Myocyte (in vitro differentiated cells): ENCODE results near the gene SLC1A4. TPM values are rescaled to one million over a fixed set of nuclear protein-coding genes. Genes with fewer than 3 reads are reported as not detected.
"Not testable (repeated sequence)": the region's sequence is repeated elsewhere in the genome, so short reads cannot be mapped to it uniquely, and the experiment has no call there.

Experiments
- DNase-seq: peaks from one replicate; pipeline ENCODE4 v3.0.0-alpha.2; 2012; ENCODE audit warnings: low read depth
- total RNA-seq: library from RNA; depleted of rRNA; stranded (reverse); fragments of >200 nt; gene quantifications from 2 replicates; pipeline ENCODE4 v1.2.3, GENCODE V29; 2014

The SLC1A4 gene
- total RNA-seq, 1 donor from 2014 or later, result 29.1 TPM

DNA sequence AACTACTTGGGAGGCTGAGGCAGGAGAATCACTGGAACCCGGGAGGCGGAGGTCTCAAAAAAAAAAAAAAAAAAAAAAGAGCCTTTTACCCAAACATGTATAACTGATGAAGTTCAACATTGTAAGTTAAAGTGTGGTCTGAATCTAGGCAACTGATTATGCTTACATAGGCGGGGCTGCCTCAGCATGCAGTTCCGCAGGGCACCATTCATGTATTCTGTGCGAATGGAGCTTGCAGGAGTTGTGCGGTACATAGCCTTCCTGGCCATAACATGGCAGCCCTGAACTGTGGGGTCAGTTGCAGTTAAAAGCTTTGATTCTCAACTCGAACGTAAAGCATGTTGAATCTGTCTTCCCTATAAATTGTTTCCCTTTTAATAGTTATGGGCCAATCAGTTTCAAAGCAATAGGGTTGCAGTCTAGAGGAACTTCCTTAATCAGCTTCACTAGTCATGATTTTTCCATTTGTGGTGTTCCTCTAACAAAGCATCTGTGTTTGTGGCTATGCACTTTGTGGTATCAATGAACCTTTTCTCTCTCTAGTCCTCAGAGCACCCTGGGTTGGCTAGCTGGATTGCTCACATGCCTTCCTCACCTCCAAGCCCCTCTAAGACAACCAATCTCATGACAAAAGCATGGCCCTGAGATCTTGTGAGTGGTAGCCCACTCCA, 36.4 kb downstream of the SLC1A4 start:
- peak; percentile 52 for DNase-seq

DNA sequence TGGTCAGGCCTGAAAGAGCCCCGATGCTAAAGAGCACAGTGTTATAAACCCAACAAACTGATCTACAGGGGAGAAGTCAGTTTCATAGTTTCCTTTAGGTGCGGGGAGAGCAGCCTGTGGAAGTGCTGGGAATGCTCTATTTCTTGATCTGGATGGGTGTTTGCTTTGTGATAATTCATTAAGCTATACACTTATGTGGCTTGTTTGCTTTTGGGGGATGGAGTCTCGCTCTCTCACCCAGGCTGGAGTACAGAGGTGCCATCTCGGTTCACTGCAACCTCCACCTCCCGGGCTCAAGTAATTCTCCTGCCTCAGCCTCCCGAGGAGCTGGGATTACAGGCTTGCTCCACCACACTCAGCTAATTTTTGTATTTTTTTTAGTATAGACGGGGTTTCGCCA, 37.0 kb downstream of the SLC1A4 start:
- no peak for DNase-seq

DNA sequence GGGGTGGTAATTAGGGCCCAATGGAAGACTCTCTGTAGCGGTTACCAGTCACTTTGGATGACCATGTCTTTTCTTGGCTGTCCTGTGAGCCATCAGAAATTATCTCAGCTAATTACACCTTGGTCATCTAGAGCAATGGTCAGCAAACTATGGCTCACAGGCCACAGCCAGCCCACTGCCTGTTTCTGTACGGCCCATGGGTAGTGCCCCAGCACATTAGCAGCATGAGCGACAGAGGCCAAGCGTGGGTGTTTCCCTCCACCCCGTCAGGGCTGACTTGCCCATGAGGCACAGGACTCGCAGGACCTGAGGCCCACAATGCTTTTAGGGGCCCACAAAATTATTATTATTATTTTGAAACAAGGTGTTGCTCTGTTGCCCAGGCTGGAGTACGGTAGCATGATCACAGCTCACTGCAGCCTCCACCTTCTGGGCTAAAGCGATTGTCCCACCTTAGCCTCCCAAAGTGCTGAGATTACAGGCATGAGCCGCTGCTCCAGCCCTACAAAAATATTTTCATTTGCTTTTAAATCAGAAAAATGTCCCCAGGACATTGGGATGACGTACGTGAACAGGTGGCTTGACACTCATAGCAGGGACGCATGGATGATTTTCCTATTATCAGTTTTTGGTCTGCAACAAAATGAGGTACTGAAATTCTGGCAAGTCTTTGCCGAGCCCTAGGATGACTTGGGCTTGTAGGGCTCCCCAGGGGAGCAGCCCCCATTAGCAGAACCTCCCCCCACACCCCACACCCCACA, 37.7 kb downstream of the SLC1A4 start:
- no peak for DNase-seq

DNA sequence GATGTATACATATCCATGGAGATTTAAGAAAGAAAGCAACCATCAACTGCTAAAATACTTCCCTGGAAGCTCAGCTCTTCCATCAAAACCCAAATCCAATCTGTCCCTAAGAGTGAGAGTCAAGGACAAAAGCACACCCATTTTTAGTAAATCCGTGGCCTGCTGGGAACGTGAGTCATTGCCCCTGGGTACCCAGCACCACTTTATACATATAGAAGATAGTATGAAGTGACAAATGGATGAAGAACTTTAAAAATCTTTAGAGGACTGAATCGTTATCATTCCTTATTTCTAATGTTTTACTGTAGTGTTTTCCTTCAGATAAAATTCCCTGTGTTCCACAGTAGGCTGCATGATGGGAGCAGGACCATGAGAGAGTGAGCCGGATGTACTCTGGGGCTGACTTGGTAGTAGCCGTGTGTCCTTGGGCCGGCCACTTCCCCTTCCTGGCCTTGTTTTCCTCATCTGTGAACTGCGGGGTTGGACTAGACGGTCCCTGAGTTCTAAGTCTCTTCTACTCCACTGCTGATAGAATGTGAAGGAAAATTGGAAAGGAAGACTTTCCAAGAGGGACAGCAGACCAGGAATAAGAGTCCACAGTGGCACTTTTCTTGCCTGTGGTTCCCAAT, 38.5 kb downstream of the SLC1A4 start:
- DNase-seq, result no peak

DNA sequence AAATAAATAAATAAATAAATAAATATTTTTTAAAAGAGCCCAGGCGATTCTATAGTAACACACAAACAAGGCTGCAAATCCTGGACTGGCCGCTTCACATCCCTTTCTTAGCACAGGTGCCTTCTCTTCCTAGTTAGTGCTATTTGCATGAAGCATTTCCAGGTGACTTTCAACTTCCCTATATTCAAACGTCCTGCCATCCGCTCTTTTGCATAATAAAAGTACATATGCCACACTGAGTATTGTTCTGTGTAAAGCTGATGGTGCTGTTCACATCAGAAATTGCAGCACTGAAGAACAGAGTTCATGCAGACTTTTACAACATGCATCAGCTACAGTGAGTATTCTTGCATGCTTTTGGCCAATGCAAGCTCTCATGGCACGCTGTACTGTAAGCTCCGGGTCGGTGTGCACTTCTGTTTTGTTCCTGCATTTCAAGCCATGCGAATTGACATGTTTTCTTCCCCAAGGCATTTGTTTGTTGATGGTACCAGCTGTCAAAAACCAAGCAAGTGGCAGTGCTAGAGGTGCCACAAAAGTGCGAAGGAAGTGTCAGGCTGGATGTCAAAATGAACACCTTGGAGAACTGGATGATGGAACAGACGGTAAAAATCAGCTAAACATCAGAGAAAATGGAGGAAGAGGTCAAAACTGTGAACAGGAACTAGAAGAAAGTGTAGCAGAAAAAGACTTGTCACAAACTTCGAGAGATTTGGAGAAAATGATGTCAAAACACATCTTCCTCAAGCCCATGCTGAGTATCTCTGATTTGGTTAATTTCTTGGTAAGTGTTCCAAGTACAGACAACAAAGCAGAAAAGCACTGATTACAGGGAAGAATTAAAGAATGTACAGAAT, 41.5 kb downstream of the SLC1A4 start:
- DNase-seq, result no peak

DNA sequence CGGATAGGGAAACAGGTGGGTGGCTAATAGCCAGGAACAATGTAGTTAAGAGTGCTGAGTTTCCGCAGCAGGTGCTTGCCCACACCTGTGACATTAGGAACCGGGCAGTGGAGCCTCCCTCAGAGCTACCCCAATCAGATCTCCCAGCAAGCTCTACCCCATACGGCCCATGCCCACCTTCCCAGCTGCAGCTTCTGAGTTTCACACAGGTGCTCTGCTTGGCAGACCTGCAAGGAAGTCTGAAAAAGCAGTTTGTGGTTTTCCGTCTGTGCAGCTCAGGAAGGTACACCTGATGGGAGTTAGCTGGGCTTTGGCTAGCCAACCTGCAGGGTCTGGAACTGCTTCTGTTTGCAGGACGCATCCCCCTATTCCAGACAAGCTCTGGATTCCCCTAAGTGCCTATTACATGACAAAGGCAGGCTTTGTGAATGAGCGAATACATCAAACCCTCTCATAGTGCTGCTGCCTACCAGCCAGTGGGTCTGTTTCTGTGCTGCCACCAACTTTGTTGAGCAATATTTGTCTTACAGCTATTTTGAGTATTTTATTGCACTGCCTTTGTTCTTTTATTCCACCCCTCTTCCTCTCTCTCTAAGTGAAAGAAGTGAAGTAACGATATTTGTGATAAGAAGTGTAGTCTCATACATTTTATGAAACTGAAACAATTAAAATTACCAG, 42.3 kb downstream of the SLC1A4 start:
- DNase-seq, result no peak

DNA sequence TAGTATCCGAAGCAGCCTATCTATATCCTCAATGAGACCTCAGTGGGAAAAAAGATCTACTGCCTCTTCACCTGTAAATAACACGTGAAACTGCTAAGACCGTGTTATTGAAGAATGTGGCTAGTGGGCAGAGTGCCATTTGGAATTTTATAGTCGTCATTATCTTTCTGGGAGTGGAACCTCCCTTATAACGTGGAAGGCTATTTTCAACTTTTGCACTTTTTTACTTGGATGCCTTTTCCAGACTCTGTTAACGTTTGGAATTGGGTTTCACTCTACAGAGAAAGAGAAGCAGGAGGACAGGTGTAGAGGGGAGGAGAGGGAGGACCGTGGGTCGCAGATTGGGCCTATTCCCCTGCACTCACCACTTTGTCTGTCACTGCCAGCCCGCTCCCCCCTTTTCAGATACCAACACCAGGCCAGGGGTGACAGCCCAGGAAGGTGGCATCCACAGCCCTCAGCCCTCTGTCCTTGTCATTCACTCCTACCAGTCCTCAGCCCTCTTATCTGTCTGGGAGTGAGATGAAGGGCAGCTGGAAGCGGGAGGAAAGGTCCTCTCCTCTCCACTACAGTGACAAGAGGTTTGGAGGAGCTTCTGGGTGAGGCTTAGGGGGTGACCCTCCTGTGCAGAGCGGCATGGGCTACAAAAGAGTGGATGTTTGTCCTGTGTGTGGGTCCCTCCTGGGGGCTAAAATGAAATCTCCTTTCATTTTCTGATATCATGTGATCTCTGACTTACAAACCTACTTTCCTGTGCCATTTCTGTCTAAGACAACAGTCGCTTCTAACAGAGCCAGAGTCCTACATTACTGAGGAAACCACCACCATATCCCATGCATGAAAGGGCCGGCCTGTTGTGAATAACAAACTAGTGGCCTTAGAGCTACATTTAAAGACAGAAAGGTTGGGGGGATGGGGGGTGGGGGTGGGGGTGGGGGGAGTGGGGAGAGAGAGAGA, 43.1 kb downstream of the SLC1A4 start:
- no peak for DNase-seq

DNA sequence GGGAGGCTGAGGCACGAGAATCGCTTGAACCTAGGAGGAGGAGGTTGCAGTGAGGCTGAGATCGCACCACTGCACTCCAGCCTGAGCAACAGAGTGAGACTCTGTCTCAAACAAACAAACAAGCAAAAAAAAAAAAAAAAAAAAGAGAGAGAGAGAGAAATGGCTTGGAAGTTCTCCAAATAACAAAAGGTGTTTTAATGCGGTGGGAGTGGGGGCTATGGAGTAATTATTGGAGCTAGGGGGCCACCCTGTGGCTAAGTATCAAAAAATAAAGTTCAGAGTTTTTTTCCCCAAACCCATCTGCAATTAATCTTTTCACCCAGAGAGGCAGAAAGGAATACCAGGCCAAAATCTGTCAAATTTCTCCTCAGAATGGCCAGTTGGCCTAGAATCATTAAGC, 44.0 kb downstream of the SLC1A4 start:
- DNase-seq, result no peak

DNA sequence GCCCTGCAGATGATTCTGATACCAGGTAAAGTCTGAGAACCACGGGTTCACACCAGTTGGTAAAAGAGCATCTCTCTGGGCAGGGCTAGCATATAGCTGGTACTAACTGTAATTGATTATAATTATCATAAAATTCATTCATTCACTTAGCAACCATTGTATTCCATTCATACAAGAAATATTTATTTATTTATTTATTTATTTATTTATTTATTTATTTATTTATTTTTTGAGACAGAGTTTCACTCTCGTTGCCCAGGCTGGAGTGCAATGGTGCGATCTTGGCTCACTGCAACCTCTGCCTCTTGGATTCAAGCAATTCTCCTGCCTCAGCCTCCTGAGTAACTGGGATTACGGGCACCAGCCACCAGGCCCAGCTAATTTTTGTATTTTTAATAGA, 44.5 kb downstream of the SLC1A4 start:
- DNase-seq, result not testable (repeated sequence)

DNA sequence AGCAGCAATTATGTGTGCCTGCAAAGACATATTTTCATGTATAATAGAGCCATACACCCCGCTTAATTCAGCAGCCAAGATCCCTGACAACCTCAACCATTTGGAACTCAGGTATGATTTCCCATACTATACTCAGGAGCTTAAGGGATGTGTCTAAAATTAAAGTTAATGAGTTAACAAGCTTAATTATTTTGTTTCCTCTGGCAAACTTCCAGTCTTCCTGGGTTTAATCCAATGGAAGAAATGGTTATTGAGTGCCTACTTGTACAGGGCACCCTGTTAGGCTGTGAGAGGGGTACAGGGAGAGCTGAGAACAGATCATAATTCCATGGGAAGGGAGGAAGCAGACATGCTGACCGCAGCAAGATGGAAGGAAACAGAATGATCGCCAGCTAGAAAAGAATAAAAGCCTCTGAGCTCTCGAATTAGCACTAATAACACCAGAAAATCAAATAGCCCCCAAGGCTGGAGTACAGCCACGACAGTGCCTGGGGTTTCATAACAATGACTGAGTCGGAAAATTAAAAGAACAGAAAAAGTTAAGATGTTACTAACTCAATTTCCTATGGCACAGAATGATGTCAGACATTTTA, 46.2 kb downstream of the SLC1A4 start:
- no peak for DNase-seq

DNA sequence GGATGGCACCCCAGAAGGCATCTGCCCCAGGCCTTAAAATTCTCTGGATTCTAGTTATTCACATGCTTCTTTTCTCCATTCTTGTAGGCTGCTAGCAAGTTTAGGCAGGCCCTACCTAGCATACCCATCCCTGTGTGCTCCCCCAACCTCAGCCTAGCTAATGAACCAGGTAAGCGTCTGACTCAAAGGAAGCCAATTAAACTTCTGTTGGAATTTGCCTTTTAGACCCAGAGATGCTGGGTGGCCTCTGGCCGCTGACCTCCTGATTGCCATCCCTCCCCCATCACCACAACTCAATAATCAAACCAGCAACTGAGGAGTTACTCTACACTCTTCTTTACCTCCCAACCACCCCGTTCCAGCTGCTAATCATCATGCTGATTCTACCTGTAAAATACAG, 48.0 kb downstream of the SLC1A4 start:
- DNase-seq, result no peak

DNA sequence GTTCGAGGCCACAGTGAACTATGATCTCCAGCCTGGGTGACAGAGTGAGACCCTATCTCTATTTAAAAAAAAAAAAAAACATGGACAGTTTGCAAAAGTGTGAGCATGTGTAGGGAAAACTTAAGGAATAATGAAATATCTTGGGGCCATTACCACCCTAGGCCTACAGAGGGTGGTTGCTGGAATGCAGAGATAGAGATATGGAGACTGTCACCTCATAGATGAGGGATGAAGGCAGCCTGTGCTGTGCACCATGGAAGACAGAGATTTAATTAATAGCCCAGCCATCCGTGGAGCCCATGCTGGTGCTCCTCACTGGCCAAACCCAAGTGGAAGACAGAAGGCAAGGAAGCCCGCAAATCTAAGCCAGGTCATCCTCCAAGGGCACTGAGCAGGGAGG, 50.4 kb downstream of the SLC1A4 start:
- no peak for DNase-seq

DNA sequence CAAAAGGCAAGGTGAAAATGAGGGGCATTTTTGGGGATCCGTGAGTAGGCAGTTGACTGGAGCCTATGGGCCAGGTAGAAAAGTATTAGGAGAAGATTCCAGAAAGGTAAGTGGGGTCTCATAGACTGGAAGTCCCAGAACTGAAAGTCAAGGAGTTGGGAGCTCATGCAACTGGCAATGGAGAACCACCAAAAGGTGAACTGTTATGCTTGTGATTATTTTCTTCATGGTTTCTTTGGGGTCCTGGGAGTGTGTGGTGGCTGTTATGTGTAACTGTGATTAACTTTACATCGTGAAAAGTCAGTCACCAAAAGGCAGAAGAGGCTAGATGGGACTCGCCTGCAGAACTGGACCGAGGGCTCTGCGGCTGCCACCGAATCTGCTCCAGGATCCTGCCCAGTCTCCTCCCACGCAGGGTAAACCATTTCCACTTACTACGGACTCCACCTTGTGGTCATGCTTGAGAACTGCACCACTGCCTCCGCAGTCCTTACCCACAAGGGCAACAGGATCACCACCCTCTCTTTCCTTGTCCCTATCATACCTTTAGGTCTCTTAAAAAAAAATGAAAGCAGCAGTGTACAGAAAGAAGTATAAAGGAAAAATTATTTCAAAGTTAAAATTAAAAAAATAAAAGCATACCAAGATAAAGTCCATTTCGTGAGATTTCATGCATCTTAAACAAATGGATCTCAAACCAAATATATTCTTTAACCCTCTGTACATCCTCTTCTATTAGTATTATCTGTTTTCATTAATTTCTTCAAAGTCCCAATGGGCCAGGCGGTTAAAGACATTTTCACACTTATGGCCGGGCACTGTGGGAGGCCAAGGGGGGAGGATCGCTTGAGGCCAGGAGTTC, 51.4 kb downstream of the SLC1A4 start:
- peak; percentile 81 for DNase-seq

DNA sequence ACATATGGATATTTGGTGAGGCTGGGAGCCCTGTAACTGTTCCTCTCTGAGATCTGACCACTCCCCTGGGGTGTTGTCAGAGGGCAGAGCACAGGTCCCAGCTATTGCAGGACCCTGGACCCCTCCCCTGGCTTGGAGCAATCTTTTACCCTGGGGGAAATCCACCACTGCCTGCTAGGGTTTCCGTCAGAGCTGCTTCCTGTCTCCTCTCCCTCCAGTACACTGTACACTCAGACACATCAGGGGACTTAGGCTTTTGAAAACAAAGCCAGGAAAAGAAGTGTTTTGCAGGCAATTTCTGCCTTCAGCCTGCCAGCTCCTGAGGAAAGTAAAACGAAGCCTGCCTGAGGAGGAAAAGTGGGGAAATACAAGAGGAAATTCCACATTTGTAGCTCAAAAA, 53.8 kb downstream of the SLC1A4 start:
- DNase-seq, result no peak

DNA sequence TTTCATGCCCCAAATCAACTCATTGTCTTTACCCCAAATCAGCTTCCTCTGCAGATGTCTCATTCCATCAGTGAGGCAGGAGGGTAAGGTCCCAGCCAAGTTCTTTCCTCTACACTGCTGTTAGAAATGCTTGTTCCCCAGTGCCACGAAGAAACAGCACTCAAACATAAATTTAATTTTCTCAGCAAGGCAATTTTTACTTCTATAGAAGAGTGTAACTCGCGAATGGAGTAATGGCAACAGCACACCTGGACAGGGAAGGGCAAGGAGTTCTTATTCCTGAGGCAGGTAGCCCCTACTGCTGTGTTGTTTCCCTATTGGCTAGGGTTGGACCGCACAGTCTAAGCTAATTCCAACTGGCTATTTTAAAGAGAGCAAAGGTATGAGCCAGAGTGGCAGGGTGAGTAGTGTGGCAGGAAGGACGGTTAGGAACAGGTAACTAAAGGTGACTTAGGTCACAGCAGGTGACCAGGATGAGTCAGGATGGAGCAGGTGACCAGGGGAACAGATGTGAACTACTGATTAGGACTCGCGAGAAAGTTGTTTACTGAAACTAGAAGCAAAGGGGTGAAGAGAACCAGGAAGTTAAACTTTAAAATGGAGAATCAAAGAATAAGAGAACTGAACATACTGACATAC, 55.0 kb downstream of the SLC1A4 start:
- DNase-seq, result no peak

DNA sequence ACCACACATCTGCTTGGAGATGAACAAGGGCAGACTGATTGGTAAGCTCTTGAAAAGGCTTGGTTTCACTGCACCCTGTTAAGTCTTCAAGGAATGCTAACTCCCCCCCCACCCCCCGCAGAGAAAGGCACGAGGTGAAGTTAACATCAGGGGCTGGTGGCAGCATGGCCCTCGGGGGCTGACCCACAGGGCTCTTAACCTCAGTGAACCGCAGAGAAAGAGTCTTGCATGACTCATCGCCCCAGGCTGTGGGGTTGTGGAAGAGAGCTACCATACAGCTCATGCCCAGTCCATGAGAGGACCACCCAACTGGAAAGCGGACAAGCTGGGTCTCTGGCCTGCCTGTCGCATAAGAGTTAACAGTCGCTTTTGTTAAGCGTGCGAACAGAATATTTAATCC, 56.5 kb downstream of the SLC1A4 start:
- peak; percentile 70 for DNase-seq

DNA sequence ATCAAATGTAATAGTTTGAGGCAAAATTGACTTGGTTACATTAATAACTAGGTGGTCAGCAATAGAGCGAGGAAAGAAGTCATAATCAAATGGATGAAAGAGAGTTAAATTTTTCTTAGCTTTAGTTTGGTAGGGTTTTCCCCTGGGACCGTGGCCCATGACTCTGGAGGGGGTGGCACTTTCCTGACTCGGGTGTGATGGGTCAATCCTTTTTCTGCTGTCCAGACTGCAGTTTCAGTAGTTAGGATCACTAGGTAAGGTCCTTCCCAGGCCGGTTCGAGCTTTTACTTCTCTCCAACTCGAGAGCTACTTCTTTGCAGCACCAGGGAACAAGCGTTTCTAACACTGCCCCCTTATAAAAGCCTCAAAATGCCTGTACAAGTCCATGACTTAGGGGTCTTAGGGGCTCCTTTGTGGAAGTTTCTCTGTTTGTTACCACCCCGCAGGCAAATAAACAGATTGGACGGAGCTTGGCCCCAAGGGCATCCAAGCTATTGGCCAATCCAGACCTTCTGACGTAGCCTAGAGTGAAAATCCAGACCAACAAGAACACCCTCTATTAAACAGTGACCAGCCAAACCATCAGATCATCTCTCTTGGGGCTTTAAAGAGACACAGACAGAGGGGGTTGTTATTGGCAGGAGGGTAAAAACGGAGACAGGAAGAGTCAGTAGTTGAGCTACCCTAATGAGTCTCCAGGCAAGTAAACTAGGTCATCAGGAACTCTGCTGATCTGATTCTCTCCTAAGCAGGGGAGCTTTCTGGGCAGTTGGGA, 57.6 kb downstream of the SLC1A4 start:
- no peak for DNase-seq
